NAMALWA (cell line): Measurements from ENCODE around the gene TPK1.
"Not testable (repeated sequence)": the region's sequence is repeated elsewhere in the genome, so short reads cannot be mapped to it uniquely, and the experiment has no call there.

Experiments used
- DNase-seq: peaks from one replicate; pipeline ENCODE4 v3.0.0-alpha.2; 2015; ENCODE audit warnings: low spot score

TPK1 gene

DNA sequence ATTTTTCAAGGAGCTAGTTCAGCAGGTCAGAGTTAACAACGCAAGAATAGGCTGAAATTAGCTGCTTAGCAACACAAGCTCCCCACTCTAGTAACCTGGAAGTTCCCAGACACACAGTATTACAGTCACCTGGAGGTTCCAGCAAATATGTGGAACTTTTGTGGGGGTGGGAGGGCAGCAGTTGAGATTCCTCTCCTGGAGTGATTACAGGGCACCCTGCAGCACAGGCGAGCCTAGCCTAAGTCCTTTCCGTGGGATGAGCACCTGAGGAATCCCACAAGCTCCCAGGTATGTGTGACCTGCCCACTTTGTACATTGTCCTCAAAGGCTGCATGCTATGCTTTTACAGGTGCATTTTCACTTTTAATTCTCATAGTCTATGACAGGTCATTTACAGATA is 13.6 kb downstream of the TPK1 start:
- DNase-seq, result no peak

GRCh38 chr7:144821067-144821466 is 14.8 kb downstream of the TPK1 start:
- DNase-seq, result no peak

GRCh38 chr7:144820552-144820951 is 15.3 kb downstream of the TPK1 start:
- no peak for DNase-seq

GRCh38 chr7:144819566-144819965 is 16.3 kb downstream of the TPK1 start:
- DNase-seq, result no peak

GRCh38 chr7:144818511-144818910 is 17.3 kb downstream of the TPK1 start:
- DNase-seq, result peak; percentile 28

- DNase-seq, result no peak
Observed at GRCh38 chr7:144817001-144817400, 18.9 kb downstream of the TPK1 start.

GRCh38 chr7:144814299-144814698 is 21.6 kb downstream of the TPK1 start:
- DNase-seq, result no peak

- peak; percentile 41 for DNase-seq
Observed at GRCh38 chr7:144812379-144813283, 23.2 kb downstream of the TPK1 start.

DNA sequence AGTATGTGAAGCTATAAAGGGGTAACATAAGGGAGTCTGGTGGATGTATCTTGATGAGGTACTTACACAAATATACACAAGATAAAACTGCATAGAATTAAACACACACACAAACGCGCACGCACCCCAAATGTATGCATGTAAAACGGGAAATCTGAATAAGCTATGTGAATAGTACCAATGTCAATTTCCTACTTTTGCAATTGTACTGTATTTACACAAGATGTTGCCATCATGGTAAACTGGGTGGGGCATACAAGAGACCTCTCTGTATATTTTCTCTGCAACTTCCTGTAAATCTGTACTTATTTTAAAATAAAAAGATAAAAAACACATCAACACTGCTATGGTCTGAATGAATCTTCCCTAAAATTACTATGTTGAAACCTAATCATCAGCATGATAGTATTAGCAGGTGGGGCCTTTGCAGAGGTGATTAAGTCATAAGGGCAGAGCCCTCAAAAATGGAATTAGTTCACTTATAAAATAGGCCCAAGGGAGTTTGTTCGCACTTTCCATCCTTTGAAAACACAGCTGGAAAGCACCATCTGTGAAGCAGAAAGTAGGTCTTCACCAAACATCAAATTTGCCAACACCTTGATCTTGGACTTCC is 30.1 kb downstream of the TPK1 start:
- DNase-seq, result no peak

- peak; percentile 30 for DNase-seq
Observed at GRCh38 chr7:144800678-144801436, 35.0 kb downstream of the TPK1 start.

DNA sequence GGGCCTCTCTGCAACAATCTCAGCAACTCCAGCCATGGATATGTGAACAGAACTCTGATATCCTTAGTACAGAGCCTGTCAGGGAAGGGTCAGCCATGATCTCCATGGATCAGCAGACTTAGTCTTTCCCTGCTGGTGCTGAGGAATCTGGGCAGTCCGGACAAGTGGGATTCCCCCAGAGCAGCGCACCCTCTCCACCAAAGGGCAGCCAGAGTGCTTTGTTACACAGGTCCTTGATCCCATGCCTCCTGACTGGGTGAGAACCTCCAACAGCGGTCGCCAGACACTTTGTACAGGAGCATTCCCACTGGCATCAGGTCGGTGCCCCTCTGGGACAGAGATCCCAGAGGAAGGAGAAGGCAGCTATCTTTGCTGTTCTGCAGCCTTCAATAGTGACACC is 38.9 kb downstream of the TPK1 start:
- no peak for DNase-seq

DNA sequence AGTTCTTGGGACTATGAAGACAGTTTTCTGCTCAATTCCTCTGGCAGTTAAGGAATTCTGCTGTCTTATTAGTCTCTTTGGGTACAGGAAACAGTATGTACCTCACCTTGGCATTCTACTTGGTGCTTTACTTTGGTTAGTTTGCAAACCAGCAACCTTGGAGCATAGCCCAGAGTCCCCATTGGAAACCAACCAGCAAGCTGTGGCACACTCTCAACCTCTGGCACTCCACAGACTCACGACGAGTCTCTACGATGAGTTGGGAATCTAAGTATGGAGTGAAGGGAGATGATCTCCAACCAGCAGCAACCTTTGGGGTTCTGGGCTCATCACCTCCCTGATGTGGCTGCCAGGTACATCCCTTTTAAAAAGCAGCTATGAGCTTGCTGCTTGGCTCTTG is 43.8 kb downstream of the TPK1 start:
- DNase-seq, result no peak

GRCh38 chr7:144791488-144791887 is 44.4 kb downstream of the TPK1 start:
- DNase-seq, result no peak

- peak; percentile 14 for DNase-seq
Observed at GRCh38 chr7:144787127-144787526, 48.7 kb downstream of the TPK1 start.

DNA sequence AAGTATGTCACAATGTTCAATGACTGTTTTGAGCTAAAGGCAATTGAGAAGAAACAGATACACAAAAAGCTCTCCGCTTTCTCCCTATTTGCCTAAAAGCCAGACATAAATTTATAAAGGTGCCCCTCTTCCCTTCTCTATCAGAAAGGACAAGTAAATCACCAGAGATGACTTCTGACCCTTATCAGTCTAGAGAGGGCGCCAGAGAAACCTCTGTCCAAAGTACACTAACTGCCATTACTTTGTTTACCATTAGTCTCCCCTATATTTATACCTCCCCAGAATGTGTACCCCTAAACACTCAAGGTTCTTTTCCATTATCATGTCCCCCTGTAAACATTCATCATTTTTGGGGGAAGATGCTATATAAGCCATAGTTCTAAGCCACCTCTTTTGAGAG is 49.3 kb downstream of the TPK1 start:
- peak; percentile 44 for DNase-seq

- no peak for DNase-seq
Observed at GRCh38 chr7:144786079-144786478, 49.8 kb downstream of the TPK1 start.

DNA sequence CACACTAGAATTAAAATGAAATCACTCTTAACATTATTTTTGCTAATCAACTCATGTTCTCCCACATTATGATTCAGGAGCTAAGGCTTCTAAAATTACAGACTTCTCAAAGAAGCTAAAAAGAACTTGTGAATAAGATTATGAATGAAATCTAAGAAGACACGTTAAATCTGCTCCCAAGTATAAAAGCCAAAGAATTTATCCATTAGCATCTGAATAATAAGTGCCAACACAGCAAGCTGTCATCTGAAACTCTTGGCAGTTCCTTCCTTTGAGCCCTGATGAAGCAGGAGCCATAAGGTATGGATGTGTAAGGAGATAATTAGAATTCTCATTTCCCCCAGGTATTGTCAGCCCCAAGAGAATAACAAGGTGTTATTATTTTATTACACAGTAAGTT is 50.3 kb downstream of the TPK1 start:
- DNase-seq, result no peak

GRCh38 chr7:144784943-144785342 is 50.9 kb downstream of the TPK1 start:
- DNase-seq, result no peak

DNA sequence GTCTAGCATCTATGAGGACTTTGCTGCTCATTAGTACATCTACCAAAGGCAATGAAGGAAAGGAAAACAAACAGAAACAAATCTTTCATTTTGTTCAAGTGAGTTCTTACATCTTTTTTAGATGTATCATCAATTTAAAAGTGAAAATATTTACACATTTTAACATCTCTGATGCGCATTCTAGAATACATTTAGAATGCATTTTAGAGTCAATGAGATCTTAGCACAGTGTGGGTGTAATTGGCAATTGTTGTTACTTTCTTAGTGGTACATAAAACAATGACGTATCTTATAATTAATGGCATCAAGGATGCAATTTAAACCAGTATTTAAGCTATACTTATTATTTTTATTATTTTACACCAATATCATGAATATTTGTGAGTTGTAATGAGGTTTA is 51.4 kb downstream of the TPK1 start:
- no peak for DNase-seq

- no peak for DNase-seq
Observed at GRCh38 chr7:144782883-144783282, 53.0 kb downstream of the TPK1 start.

GRCh38 chr7:144780071-144780608 is 55.7 kb downstream of the TPK1 start:
- no peak for DNase-seq

GRCh38 chr7:144777889-144778288 is 58.0 kb downstream of the TPK1 start:
- DNase-seq, result not testable (repeated sequence)
